Osteoblast (primary cell): ENCODE data around the gene BMPR1B. TPM values are rescaled to one million over a fixed set of nuclear protein-coding genes. Genes with fewer than 3 reads are reported as not detected.
"Not testable (repeated sequence)": the region's sequence is repeated elsewhere in the genome, so short reads cannot be mapped to it uniquely, and the experiment has no call there.

Source experiments
- DNase-seq: peaks from one replicate; pipeline ENCODE4 v3.0.0; 2011; ENCODE audit warnings: low spot score, mixed read lengths; ENCODE audit not compliant: insufficient read length; ENCODE audit errors: missing footprints
- H2AFZ ChIP-seq: 2 replicates; pipeline ENCODE4 v1.6.0; 2011; ENCODE audit warnings: mild to moderate bottlenecking, low read length
- H3K27ac ChIP-seq: 2 replicates; pipeline ENCODE4 v1.5.1; 2011; ENCODE audit warnings: mild to moderate bottlenecking, low read depth, low read length, moderate library complexity
- H3K27me3 ChIP-seq: 2 replicates; pipeline ENCODE4 v1.6.0; 2012; ENCODE audit warnings: mild to moderate bottlenecking, control low read depth, inconsistent platforms, low read length, moderate library complexity; ENCODE audit not compliant: insufficient read depth
- H3K36me3 ChIP-seq: 2 replicates; pipeline ENCODE4 v1.5.1; 2011; ENCODE audit warnings: mild to moderate bottlenecking, low read length, control low read depth, moderate library complexity; ENCODE audit not compliant: insufficient read depth
- H3K4me1 ChIP-seq: 2 replicates; pipeline ENCODE4 v1.5.1; 2011; ENCODE audit warnings: mild to moderate bottlenecking, low read length, control low read depth, moderate library complexity; ENCODE audit not compliant: insufficient read depth
- H3K4me2 ChIP-seq: 2 replicates; pipeline ENCODE4 v1.6.0; 2011; ENCODE audit warnings: mild to moderate bottlenecking, low read length; ENCODE audit not compliant: insufficient read depth
- H3K4me3 ChIP-seq: fragments of 200-600 bp; sonication (generic); 3 replicates; pipeline ENCODE4 v1.5.1; 2012; ENCODE audit warnings: mild to moderate bottlenecking, low read length, inconsistent platforms; ENCODE audit not compliant: insufficient read depth
- H3K79me2 ChIP-seq: 2 replicates; pipeline ENCODE4 v1.6.0; 2012; ENCODE audit warnings: mild to moderate bottlenecking, low read length, control low read depth, inconsistent platforms; ENCODE audit not compliant: insufficient read depth
- H3K9me3 ChIP-seq: 2 replicates; pipeline ENCODE4 v1.5.1; 2011; ENCODE audit warnings: low read depth, low read length, control low read depth
- H4K20me1 ChIP-seq: 2 replicates; pipeline ENCODE4 v1.6.0; 2012; ENCODE audit warnings: mild to moderate bottlenecking, low read length, control low read depth; ENCODE audit not compliant: insufficient read depth
- CTCF ChIP-seq: IDR thresholded peaks from 2 replicates; pipeline ENCODE4 v1.5.1; 2011; ENCODE audit warnings: mild to moderate bottlenecking, low read depth, low read length, moderate library complexity; ENCODE audit errors: extremely low read depth
- total RNA-seq: library from RNA; depleted of rRNA; stranded (reverse); fragments of >200 nt; gene quantifications from 2 replicates; pipeline ENCODE4 v1.2.3, GENCODE V29; 2012

BMPR1B gene
- total RNA-seq, 1 donor = 2.5 TPM

- Histone ChIP-seq H3K4me1 (no peaks in the 10 kb centered on the region), H3K4me2 (no peak overlapping the region), H3K79me2 (no peaks in the 10 kb centered on the region), H3K9me3 (no peaks in the 10 kb centered on the region), H4K20me1 (no peaks in the 10 kb centered on the region), H3K27ac (no peak overlapping the region), H3K36me3 (no peaks in the 10 kb centered on the region), H3K27me3 (no peaks in the 10 kb centered on the region), H2AFZ (no peak overlapping the region), H3K4me3 (no peak overlapping the region)
- DNase-seq = no peak
- no peak for TF ChIP-seq CTCF
Measured at GRCh38 chr4:94833394-94833793, 75.6 kb downstream of the BMPR1B start.

DNA sequence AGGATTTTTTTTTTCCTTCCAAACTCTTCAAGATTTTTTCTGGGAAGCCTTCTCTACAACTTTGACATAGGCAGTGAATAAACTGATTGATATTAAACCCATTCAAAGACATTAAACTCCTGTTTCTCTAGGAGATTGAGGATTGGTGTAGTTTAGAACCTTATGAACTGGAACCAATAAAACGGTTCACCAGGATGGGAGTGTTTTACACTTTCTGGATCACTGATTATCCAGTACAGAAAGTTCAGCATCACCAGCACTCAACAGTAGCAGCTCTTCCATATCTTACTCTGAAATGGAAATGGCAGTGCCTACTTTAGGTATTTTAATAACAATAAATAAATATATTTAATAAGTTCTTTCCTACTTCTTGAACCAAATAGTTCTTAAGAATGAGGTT, 76.7 kb downstream of the BMPR1B start:
- no peaks in the 10 kb centered on the region for H3K36me3 ChIP-seq
- no peaks in the 10 kb centered on the region for H3K4me1 ChIP-seq
- H3K4me3 ChIP-seq = no peak overlapping the region
- H3K4me2 ChIP-seq = no peak overlapping the region
- TF ChIP-seq CTCF = no peak
- H4K20me1 ChIP-seq = no peaks in the 10 kb centered on the region
- no peak overlapping the region for H2AFZ ChIP-seq
- no peaks in the 10 kb centered on the region for H3K79me2 ChIP-seq
- no peaks in the 10 kb centered on the region for H3K9me3 ChIP-seq
- no peaks in the 10 kb centered on the region for H3K27me3 ChIP-seq
- no peak for DNase-seq
- no peak overlapping the region for H3K27ac ChIP-seq

GRCh38 chr4:94841166-94841863, 83.6 kb downstream of the BMPR1B start:
- not testable (repeated sequence) for H2AFZ ChIP-seq, H4K20me1 ChIP-seq, H3K4me2 ChIP-seq, H3K79me2 ChIP-seq, H3K36me3 ChIP-seq, DNase-seq, H3K4me3 ChIP-seq, H3K4me1 ChIP-seq, H3K27ac ChIP-seq, H3K27me3 ChIP-seq, H3K9me3 ChIP-seq

DNA sequence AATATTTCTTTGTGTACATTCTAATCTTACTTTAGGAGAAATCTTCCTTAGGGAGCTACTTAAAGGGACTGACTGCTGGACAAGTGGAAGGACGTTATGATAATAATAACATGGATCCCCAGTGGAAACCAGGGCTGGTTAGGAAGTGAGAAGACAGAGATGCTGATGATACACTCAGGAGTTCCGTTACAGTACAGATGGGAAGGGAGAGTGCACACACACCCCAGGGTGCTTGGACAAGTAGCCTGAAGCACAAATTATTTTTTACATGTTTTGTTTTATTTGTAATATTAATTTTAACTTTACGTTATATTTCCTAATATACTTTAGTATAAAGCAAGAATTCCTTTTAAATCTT, 84.1 kb downstream of the BMPR1B start:
- H3K27ac ChIP-seq = no peak overlapping the region
- no peak overlapping the region for H3K4me2 ChIP-seq
- H2AFZ ChIP-seq = no peak overlapping the region
- H4K20me1 ChIP-seq = no peaks in the 10 kb centered on the region
- no peaks in the 10 kb centered on the region for H3K9me3 ChIP-seq
- no peak for TF ChIP-seq CTCF
- no peak overlapping the region for H3K4me3 ChIP-seq
- DNase-seq = peak; percentile 69
- H3K79me2 ChIP-seq = no peaks in the 10 kb centered on the region
- H3K27me3 ChIP-seq = no peaks in the 10 kb centered on the region
- no peaks in the 10 kb centered on the region for H3K4me1 ChIP-seq
- H3K36me3 ChIP-seq = no peaks in the 10 kb centered on the region
